Body of pancreas (tissue), 4 donors: ENCODE results near the gene GIPC2.

Experiments used
- CTCF ChIP-seq, 7 experiments: fragments of 450-650 bp in 4 of 7; fragments of 200-600 bp in 3 of 7; sonication (generic) in 3 of 7; IDR thresholded peaks; one replicate each; pipeline ENCODE4 v1.5.1; 2016 to 2019; ENCODE audit warnings: antibody characterized with exemption in 7 of 7
- POLR2A ChIP-seq, 3 donors: fragments of 450-650 bp; IDR thresholded peaks; one replicate each; pipeline ENCODE4 v1.6.1; 2016; ENCODE audit warnings: antibody characterized with exemption in 3 of 3, mild to moderate bottlenecking in 2 of 3

- TF ChIP-seq CTCF (IDR thresholded peaks at IDR 0.05) (no peak), POLR2A (IDR thresholded peaks at IDR 0.05) (no peak)
Measured at GRCh38 chr1:78171736-78172590, 126.2 kb downstream of the GIPC2 start.
